VCaP (cell line): Measurements from ENCODE around the gene PAFAH1B2.

Source experiments
- H3K27ac ChIP-seq: fragments of 450-650 bp; 2 replicates; pipeline ENCODE4 v1.5.1; 2017
- TF ChIP-seq, protein P1 (sequence below): fragments of 450-650 bp; conservative IDR thresholded peaks from 2 replicates; pipeline ENCODE4 v1.5.1; 2017; ENCODE audit warnings: mild to moderate bottlenecking, moderate library complexity

Gene PAFAH1B2

DNA sequence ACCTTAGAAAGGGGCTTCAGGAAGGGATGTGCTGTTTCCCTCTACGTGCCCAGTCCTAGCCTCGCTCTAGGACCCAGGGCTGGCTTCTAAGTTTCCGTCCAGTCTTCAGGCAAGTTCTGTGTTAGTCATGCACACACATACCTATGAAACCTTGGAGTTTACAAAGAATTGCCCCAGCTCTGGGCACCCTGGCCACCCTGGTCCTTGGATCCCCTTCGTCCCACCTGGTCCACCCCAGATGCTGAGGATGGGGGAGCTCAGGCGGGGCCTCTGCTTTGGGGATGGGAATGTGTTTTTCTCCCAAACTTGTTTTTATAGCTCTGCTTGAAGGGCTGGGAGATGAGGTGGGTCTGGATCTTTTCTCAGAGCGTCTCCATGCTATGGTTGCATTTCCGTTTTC lies 52.9 kb downstream of the PAFAH1B2 start:
- peak overlapping the region; percentile 41 for H3K27ac ChIP-seq
- TF ChIP-seq, protein P1, sequence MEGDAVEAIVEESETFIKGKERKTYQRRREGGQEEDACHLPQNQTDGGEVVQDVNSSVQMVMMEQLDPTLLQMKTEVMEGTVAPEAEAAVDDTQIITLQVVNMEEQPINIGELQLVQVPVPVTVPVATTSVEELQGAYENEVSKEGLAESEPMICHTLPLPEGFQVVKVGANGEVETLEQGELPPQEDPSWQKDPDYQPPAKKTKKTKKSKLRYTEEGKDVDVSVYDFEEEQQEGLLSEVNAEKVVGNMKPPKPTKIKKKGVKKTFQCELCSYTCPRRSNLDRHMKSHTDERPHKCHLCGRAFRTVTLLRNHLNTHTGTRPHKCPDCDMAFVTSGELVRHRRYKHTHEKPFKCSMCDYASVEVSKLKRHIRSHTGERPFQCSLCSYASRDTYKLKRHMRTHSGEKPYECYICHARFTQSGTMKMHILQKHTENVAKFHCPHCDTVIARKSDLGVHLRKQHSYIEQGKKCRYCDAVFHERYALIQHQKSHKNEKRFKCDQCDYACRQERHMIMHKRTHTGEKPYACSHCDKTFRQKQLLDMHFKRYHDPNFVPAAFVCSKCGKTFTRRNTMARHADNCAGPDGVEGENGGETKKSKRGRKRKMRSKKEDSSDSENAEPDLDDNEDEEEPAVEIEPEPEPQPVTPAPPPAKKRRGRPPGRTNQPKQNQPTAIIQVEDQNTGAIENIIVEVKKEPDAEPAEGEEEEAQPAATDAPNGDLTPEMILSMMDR: no peak

DNA sequence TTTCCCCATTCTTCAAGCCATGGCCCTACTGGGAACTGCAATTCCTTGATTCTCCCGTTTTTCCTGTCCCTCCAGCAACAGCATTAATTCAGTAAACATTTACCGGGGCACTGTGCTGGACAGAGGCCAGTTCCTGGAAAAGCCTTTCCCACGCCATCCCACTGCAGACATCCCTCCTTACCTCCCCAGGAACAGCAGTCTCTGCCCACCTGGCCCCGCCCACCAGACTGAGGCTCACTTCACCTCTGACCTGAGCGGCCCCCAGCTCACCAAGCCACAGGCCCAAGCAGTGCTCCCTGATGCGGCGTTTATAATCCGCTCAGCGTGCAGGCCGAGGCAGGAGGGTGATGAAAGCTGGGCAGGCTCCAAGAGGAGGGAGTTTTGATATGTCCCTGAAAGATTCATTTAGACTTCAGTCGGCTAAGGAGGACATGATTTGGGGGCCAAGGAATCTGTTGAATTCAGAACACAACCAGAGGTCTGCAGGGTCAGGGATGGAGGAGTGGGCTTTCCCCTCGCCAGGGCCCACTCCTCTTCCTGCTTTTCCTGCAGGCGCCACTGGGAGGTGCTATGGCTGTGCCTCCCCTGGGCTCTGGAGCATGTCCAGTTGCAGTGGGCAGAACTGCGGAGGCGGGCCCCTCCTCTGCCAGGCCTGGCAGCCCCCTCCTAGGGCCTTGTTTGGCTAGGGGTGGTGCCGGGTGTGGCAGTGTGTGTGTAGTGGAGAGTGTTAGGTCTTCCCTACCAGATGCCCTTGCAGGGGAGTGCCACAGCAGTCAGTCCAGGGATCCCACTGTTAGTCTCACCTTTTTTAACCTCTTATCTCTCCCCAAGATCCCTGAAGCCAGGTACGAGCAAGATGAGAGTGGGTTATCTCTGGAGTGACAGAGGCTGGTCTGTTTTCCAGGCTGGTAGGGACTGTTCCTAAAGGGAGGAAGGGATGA lies 53.7 kb downstream of the PAFAH1B2 start:
- H3K27ac ChIP-seq: peak overlapping the region; percentile 41
- TF ChIP-seq, protein P1: peak; percentile 56

DNA sequence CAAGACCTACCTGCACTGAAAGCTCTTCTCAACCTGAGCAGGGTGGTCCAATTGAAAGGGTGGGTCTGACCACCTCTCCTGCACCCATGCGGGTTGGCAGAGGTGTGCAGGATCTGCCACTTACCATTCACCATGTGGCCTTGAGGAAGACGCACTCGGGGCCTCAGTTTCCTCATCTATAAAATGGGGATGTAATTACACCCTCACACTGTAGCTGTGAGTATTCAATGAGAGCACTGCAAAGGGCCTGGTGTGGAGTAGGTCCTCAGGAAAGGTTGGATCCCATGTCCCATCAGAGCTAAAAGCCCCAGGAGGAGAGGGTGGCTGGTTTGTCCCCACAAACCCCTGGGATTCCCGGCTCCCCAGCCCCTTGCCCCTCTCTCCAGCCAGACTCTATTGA lies 54.5 kb downstream of the PAFAH1B2 start:
- TF ChIP-seq, protein P1: no peak

DNA sequence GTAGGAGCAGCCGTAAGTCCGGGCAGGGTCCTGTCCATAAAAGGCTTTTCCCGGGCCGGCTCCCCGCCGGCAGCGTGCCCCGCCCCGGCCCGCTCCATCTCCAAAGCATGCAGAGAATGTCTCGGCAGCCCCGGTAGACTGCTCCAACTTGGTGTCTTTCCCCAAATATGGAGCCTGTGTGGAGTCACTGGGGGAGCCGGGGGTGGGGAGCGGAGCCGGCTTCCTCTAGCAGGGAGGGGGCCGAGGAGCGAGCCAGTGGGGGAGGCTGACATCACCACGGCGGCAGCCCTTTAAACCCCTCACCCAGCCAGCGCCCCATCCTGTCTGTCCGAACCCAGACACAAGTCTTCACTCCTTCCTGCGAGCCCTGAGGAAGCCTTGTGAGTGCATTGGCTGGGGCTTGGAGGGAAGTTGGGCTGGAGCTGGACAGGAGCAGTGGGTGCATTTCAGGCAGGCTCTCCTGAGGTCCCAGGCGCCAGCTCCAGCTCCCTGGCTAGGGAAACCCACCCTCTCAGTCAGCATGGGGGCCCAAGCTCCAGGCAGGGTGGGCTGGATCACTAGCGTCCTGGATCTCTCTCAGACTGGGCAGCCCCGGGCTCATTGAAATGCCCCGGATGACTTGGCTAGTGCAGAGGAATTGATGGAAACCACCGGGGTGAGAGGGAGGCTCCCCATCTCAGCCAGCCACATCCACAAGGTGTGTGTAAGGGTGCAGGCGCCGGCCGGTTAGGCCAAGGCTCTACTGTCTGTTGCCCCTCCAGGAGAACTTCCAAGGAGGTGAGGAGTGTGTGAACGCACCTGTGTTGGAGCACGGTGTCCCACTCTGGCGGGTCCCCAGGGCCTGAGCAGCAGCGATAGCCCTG lies 55.2 kb downstream of the PAFAH1B2 start, which contains the start of gene TAGLN:
TSS of gene TAGLN (plus strand) at position 318 of the 863 bp plus-strand sequence. CDS start 3,644 bp downstream, outside the sequence.
- TF ChIP-seq, protein P1: no peak
- peak within 1 kb of the TSS; percentile 41; the same call in 1 of the 2 replicates for H3K27ac ChIP-seq

More for the DNA sequence above, 54.5 kb downstream of the PAFAH1B2 start:
- H3K27ac ChIP-seq: no peak overlapping the region

DNA sequence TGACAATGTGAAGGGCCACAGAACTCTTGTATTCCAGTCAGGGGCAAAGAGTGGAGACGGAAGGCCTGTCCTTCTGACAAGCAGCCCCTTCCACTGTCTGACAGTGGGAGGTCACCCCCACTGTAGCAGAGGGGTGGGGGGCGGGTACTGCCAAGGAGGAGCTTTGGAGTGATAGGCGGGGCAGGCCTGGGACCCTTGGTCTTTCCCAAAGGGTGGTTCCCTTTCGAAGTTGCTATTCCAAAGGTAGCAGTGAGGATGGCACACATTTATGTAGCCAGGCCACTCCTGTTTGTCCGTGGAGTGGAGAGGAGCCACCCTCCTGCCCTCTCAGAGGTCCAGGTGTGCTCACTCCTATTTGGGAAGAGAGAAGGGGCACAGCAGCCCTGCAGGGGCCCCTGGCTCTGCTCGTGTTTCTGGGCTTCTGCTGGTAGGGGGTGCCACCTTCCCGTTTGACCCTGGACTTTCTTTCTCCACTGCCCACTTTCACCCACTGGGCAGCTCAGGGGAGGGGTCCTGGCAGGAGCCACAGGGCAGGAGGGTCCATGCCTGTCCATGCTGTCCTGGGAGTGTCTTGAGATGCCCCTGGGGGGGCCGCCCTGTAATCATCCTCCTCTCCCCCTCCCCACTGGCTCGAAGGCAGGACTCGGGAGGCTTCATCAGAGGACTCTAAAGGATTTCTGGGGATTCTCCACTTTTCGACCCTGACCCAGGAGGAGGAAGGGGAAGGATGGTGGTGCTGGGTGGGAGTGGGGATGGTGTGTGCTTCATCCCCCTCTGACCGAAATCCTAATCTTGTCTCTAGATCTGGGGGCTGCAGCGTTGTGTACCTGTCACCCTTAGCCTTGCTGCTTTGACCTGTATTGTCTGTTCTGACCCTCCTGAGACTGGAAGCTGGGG lies 56.1 kb downstream of the PAFAH1B2 start:
- H3K27ac ChIP-seq: no peak overlapping the region
- TF ChIP-seq, protein P1: no peak

DNA sequence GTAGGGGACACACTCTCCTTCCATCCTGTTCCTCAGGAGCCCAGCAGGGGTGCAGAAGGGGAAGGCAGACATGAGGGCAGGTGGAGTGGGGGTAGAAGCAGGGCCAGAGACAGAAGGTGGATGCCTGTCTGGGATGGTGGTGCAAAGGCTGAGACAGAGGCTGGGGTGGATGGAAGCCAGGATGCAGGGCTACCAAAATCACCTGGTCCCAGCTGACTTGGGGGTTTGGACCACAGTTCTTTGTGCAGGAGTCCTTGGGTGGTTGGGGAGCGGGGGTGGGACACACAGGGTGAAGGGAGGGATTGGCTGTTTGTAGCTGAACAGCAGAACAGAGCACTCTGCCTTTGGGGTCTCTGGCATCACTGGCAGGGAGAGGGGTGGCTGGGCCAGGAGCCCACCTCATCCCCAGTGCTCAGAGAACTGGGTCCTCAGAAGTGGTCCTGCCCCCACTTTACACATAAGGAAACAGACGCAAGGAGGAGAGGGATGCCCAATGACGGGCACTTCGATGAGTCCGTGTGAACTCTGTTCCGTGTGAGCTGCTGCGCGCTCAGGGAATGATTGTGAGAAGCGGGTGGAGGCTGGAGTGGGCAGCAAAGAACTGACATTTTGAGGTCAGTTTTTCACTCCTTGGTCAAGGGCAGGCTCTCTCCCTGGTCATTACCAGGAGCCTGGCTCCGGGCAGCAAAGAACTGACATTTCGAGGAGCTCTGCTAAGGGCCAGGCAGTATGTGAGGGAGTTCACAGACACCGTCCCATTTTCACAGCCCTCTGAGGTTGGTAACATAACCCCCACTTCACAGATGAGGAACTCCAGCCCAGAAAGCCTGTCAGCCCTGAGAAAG lies 56.9 kb downstream of the PAFAH1B2 start:
- no peak overlapping the region for H3K27ac ChIP-seq
- TF ChIP-seq, protein P1: no peak
